AG08396 (cell line): Measurements from ENCODE around the gene KCNQ1.

Experiments
- DNase-seq: peaks from one replicate; pipeline ENCODE4 v3.0.0; 2012; ENCODE audit warnings: low spot score, mixed read lengths

KCNQ1 gene

DNA sequence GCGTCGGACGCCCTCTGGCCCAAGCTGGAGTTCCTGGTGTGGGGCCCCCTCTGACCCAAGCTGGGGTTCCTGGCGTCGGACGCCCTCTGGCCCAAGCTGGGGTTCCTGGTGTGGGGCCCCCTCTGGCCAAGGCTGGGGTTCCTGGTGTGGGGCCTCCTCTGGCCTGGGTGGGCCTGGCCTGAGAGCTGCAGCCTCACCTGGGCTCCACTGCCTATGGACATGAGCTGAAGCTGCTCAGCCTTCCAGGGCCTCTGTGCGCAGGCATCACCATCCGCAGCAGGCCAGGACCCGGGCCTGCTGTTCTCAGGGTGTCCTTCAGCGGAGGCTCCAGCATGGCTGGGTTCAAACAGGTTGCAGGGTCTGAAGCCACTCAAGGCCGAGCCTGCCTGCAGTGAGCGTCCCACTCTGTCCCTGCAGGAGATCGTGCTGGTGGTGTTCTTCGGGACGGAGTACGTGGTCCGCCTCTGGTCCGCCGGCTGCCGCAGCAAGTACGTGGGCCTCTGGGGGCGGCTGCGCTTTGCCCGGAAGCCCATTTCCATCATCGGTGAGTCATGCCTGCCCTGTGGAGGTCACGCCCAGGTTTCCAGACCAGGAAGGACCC lies 125.5 kb downstream of the KCNQ1 start:
- no peak for DNase-seq

- DNase-seq = no peak
Measured at GRCh38 chr11:2570841-2571597, 126.2 kb downstream of the KCNQ1 start.

DNA sequence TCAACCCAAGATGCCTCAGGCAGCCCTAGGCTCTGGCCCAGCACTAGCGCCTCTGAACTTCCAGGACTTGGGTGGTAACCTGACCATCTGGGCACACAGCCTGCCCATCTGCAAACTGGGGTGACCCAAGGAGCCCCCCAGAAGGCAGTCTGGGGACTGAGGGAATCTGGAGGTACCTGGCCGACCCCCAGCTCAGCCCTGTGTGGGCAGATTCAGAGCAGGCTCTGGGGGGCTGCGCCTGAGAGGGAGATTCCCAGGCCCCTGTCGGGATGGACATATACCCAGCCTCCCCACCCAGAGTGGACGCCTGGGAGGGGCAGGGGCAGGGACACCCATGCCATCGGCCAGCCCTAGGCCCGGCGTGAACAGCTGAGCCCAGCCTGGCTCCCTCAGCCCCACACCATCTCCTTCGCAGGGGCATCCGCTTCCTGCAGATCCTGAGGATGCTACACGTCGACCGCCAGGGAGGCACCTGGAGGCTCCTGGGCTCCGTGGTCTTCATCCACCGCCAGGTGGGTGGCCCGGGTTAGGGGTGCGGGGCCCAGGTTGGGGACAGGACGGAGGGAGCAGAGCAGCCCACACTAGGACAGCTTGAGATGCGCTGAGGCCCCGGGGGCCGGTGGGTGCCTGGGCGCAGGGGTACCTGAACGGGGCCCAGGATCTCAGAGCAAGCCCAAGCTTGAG lies 126.9 kb downstream of the KCNQ1 start:
- no peak for DNase-seq

- no peak for DNase-seq
Measured at GRCh38 chr11:2572491-2573239, 127.9 kb downstream of the KCNQ1 start.

DNA sequence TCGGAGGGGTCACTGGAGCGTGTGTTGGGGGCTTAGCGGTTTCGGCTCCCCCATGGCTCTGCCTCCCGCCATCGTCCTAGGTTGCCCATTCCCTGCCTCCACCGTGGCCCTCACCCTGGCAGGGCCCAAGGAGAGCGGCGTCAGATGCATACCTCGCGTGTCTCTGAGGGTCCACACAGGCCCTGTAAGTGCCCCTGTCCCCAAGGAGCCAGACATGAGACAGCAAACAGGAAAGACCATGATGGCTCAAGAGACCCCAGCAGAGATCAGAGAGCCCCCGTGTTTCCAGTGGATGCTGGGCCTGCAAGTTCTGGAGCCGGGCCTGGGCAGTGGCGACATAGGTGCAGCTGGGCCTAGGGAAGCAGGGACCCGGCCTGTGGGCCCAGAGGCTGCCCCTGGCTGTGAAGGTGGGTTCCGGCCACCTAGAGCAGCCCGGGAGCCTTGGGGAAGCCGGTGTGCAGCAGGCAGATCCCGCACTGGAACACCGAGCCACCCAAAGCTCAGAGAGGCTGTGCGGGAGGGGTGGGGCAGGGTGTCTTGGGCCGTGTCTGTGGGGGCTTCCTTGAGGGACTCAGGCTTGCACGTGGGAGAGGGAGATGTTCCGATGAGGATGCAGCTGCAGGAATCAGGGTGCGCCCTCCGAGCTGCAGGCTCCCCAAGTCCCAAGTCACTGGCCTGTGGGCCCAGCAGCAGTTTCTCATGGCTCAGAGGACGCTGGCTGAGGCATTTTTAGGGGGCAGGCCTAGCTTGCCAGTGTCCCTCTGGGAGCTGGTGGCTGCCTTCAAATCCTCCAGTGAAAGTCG lies 128.6 kb downstream of the KCNQ1 start:
- no peak for DNase-seq

GRCh38 chr11:2574043-2574552 lies 129.3 kb downstream of the KCNQ1 start:
- no peak for DNase-seq

DNA sequence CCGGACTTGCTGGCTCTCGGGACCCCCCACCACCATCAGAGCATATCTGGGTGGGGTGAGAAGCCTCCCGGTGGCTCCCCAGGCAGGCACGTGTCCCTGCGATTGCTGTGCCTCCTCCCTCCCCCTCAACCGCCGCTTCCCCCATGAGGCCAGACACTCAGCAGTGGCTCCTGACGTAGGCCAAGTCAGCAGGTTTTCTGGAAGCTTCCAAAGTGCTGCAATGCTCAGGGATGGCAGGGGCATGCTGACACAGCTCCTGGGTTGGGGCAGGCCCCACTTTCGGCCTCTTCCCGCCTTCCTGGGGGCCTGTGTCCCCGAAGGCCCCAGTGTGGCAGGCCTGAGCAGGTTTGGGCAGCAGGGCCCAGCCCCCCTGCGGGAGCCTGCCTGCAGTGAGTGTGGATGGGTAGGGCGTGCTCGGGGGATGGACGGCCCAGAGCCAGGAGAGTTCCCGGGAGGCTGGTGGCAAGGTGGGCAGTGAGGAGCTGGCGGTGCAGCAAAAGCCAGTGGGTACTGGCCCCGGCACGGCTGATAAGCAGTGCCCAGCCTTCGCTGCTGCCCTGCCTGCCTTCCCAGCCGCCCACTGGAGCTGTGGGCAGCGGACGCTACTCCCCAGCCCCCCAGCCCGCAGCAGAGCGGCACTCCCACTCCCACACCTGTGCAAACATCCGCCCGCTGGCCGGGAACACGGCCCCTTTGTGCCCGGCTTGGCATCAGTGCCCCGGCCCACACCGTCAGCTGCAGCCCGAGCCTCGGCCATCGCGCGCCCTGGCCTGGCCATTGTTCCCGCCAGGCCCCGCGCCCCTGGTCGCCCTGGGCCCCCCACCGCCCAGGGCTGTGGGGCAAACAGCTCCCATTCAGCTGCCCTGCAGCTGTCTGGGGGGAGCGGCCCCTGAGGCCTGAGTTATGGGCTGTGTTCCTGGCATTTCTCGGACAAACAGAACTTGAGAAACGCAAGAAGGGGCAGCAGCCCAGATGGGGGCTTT lies 130.0 kb downstream of the KCNQ1 start:
- no peak for DNase-seq

GRCh38 chr11:2575591-2576051 lies 130.8 kb downstream of the KCNQ1 start:
- DNase-seq = no peak

GRCh38 chr11:2576111-2576510 lies 131.3 kb downstream of the KCNQ1 start:
- no peak for DNase-seq

GRCh38 chr11:2576549-2576948 lies 131.7 kb downstream of the KCNQ1 start:
- no peak for DNase-seq

- no peak for DNase-seq
Measured at GRCh38 chr11:2577031-2577990, 132.5 kb downstream of the KCNQ1 start.

- DNase-seq = no peak
Measured at GRCh38 chr11:2577991-2578928, 133.5 kb downstream of the KCNQ1 start.

DNA sequence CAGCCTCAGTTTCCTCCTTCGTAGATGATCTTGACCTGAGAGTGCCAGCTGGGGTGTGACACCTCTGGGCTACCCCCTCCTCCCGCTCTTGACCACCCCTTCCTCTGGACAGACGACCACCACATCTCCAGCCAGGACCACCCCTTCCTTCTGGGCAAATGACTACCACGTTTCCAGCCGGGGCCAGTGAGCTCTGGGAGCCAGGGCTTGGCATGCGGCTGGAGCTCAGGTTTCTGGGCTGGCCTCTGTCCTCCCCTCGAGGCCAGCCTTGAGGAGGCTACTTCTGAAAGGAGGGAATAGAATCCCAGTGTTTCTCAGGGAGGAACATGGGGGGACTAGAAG lies 134.1 kb downstream of the KCNQ1 start:
- DNase-seq = no peak

DNA sequence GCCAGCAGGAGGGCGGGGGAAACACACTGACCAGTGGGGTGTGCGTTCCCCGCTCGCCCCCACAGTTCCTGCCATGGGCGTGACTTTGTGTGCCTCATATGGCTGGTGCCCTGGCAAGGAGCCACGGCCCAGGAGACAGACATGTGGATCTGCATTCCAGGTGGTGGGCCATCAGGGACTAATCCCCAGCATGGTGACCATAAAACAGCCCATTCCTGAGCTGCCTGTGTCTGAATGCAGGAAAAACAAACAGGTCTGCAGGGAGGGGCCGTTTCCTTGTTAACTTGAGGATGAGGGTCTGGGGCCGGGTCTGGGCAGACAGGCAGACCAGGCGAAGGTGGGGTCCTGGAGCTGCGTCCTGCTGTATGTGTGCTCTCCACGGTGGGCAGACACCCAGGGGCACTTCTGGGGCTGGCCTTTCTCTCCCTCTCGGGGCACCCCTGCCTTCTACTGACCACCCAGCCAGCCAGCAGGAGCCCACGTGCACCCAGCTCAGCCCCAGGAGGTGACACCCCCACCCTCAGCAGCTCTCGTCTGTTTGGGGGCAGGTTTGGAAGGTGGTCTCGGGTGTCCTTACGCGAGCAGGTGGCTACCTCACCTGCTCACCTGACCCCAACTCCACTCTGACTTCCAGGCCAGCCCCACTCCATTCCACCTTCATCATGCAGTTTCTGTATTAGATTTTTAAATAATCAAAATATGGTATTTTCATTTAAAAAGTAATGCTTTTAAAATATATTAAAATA lies 134.7 kb downstream of the KCNQ1 start:
- DNase-seq = no peak

DNA sequence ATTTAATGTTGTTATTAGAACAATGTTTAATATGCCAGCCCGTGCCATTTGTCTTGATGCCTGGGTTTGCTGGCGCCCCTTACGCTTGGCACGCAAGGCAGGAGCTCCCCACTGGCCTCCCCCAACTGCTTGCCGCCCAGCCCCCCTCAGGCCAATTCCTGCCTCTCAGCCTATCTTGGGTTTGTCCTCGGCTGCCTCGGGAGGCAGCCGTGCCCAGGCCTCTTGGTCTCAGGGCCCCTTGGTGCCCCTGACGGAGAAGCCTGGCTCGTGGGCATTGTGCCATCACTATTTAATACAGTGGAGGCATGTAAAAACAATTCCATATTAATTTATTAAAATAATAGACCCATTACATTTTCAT lies 135.2 kb downstream of the KCNQ1 start:
- no peak for DNase-seq

DNA sequence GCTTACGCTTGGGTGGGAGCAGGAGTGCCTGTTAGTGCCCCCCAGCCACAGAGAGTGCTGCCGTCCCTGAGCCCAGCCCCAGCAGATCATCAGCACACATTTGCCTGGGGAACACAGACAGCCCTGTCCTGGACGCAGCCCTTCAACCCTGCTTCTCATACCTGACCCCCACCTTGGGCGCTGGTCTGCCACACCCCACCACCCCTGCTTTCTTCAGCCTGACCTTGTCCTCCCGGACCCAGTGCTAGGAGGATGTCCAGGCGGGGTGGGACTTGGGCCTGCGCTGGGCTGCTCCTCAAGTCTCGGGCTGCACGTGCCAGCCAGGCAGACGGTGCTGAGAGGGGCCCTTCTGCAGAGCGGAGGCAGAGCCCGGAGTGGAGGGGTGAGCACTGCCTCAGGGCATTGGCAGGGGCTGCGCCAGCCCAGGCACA lies 135.8 kb downstream of the KCNQ1 start:
- no peak for DNase-seq
